ENCODE measurements around the gene A4GALT. TPM values are rescaled to one million over a fixed set of nuclear protein-coding genes. Genes with fewer than 3 reads are reported as not detected.

The A4GALT gene, protein sequence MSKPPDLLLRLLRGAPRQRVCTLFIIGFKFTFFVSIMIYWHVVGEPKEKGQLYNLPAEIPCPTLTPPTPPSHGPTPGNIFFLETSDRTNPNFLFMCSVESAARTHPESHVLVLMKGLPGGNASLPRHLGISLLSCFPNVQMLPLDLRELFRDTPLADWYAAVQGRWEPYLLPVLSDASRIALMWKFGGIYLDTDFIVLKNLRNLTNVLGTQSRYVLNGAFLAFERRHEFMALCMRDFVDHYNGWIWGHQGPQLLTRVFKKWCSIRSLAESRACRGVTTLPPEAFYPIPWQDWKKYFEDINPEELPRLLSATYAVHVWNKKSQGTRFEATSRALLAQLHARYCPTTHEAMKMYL
- 24.3 and 26.6 TPM in 2 replicates for total RNA-seq (2012; rRNA removed)

DNA sequence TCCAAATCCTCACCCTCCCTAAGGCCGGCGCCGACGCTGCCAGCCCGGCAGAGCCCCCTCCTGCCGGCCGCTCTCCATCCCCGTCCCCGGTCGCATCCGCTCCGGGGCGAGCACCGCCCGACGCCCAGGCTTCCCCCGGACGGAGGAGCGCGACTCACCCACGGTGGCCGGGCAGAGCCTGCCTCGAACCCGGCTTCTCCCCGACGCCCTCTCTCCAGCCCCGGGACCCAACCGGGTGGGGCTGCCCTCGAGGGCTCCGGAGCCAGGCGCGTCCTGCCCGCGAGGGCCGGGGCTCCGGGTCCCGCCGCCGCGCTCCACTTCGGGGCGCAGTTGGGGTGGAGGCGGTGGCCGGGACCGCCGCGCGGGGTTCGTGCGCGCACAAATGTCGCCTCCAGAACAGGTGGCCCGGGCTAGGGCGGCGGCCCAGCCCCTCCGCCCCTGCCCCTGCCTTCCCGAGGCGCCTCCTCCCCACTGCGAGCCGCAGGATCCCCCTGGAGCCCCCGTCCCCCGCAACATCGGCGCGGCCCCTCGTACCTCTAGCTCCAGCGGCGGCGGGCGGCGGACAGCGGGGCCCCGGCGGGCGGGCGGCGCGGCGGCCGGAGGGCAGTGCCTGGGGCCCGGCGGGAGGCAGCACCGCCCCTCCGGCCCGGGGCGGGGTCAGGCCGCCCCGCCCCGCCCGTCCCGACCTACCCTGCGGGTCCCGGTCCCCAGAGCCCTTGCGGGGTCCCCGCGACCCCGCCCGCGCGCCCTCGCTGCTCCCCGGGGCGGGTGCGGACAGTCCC is at the start of gene A4GALT:
A4GALT (minus strand) TSS at position 608 of the 782 bp plus-strand sequence. CDS start 26,919 bp downstream, outside the sequence.
- Histone ChIP-seq H3K9me3 (replicated peaks; ENCODE audit: low read length) (no peaks in the 10 kb centered on the region), H3K4me2 (ENCODE audit: low read length) (peak within 1 kb of the TSS; percentile 94), H3K27me3 (ENCODE audit: control insufficient read depth, insufficient read depth, low read length) (peaks cover 5% of the 10 kb centered on the region), H3K4me1 (ENCODE audit: control insufficient read depth, insufficient read depth, low read length) (peaks cover 34% of the 10 kb centered on the region), H3K36me3 (ENCODE audit: insufficient read depth, low read length) (no peaks in the 10 kb centered on the region), H3K4me3 (ENCODE audit: low read length) (peak within 1 kb of the TSS; percentile 88), H3K9ac (ENCODE audit: low read depth, low read length) (peak within 1 kb of the TSS; percentile 82)

DNA sequence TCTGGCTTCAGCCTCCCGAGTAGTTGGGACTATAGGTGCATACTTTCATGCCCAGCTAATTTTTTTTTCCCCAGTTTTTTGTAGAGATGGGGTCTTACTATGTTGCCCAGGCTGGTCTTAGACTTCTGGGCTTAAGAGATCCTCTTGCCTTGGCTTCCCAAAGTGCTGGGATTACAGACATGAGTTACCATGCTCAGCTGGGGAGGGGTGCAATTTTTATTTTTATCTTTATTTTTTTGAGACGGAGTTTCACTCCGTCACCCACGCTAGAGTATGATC is 49.7 kb upstream of the A4GALT start:
- peaks cover 19% of the 10 kb centered on the region for H3K4me1 ChIP-seq (ENCODE audit: control insufficient read depth, insufficient read depth, low read length)
- no peaks in the 10 kb centered on the region for H3K36me3 ChIP-seq (ENCODE audit: insufficient read depth, low read length)
- H3K9ac ChIP-seq (ENCODE audit: low read depth, low read length) = no peak overlapping the region
- no peak overlapping the region for H3K4me3 ChIP-seq (ENCODE audit: low read length)
- H3K27me3 ChIP-seq (ENCODE audit: control insufficient read depth, insufficient read depth, low read length) = no peaks in the 10 kb centered on the region
- peak overlapping the region; percentile 82 for H3K4me2 ChIP-seq (ENCODE audit: low read length)
- H3K9me3 ChIP-seq (replicated peaks; ENCODE audit: low read length) = no peaks in the 10 kb centered on the region

DNA sequence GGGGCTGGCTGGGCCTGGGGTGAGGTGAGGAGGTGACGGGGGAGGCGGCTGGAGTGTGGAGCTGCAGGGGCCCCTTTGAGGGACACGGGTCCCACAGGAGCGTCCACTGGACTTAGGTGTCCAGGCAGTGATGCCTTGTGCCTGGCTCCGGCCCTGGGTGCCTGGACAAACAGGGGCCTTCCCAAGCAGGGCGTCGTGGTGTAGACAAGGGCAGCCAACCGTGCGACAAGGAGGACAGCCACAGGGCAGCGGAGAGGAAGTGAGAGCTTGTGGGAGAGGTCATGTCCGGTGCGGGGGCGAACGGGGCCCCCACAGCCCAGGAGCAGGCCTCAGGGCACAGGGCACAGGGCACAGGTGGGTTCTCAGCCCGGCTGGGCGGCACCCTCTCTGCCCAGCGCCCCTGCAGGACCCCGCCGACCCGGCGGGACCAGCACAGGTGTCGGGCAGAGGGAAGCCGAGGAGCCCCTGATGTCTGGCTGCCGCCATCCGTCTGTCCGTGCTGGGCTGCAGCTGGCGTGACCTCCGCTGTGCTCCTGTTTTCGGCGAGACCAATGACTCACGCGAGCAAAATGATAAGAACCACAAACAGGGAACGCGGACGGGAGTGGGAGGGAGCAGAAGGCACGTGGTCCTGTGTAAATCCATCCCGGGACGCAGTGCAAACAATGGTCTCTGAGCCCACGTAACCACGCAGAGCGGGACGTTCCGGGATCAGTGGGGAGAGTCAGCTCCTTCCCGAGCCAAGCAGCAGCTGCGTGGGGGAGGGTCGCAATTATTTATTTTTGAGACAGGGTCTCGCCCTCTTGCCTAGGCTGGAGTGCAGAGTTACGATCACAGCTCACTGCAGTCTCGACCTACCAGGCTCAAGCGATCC is 49.1 kb upstream of the A4GALT start:
- Histone ChIP-seq H3K9ac (ENCODE audit: low read depth, low read length) (peak overlapping the region; percentile 42), H3K4me3 (ENCODE audit: low read length) (peak overlapping the region; percentile 38)

DNA sequence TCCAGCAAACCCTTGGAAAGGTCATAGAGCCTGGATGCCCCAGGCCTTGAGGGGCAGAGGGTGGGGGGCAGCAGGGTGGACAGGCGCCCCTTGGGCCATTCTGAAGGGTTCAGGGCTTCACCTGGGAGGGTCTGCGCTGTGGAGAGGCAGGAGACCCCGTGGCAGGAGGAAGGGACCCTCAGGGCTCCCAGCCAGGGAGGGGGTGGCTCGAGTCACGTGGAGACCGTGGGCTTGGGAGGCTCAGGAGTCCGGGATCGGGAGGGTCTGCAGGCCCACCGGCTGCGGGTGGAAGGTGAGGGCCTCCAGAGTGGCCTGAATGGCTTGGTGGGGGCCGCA is 48.5 kb upstream of the A4GALT start:
- Histone ChIP-seq H3K4me3 (ENCODE audit: low read length) (no peak overlapping the region), H3K36me3 (ENCODE audit: insufficient read depth, low read length) (no peaks in the 10 kb centered on the region), H3K4me1 (ENCODE audit: control insufficient read depth, insufficient read depth, low read length) (peaks cover 19% of the 10 kb centered on the region), H3K27me3 (ENCODE audit: control insufficient read depth, insufficient read depth, low read length) (no peaks in the 10 kb centered on the region), H3K9me3 (replicated peaks; ENCODE audit: low read length) (no peaks in the 10 kb centered on the region), H3K4me2 (ENCODE audit: low read length) (no peak overlapping the region), H3K9ac (ENCODE audit: low read depth, low read length) (peak overlapping the region; percentile 42)

More for the DNA sequence above, 49.1 kb upstream of the A4GALT start:
- H3K4me1 ChIP-seq (ENCODE audit: control insufficient read depth, insufficient read depth, low read length) = peaks cover 19% of the 10 kb centered on the region
- H3K27me3 ChIP-seq (ENCODE audit: control insufficient read depth, insufficient read depth, low read length) = no peaks in the 10 kb centered on the region
- H3K9me3 ChIP-seq (replicated peaks; ENCODE audit: low read length) = no peaks in the 10 kb centered on the region
- no peaks in the 10 kb centered on the region for H3K36me3 ChIP-seq (ENCODE audit: insufficient read depth, low read length)
- H3K4me2 ChIP-seq (ENCODE audit: low read length) = peak overlapping the region; percentile 82

DNA sequence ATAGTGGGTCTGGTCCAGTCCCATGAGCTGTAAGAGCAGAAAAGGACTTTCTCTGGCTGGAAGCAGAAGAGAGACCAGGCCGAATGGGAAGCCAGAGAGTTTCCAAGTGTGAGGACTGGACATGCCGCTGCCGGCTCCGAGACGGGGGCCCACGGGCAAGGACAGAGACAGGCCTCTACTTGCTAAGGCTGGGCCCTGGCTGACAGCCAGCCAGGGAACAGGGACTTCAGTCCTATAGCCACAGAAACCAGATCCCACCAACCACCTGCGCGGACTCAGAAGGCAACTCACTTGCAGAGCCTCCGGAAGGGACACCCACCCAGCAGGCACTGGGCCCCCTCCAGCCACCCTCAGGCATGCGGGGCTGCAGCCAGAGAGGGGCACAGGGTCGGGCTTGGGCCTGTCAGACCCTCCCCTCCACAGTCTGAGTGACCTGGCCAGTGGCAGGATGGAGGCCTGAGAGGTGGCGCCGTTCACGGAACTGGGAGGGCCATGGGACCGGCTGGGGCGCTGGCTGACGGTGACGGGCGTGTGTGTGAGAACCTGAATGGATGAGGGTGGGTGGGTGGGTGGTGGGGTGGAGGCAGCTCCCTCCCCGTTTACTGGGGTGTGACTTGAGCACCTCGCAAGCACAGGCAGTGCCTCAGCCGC is 47.8 kb upstream of the A4GALT start:
- no peaks in the 10 kb centered on the region for H3K27me3 ChIP-seq (ENCODE audit: control insufficient read depth, insufficient read depth, low read length)
- no peaks in the 10 kb centered on the region for H3K9me3 ChIP-seq (replicated peaks; ENCODE audit: low read length)
- no peak overlapping the region for H3K4me2 ChIP-seq (ENCODE audit: low read length)
- no peak overlapping the region for H3K4me3 ChIP-seq (ENCODE audit: low read length)
- peaks cover 19% of the 10 kb centered on the region for H3K4me1 ChIP-seq (ENCODE audit: control insufficient read depth, insufficient read depth, low read length)
- no peak overlapping the region for H3K9ac ChIP-seq (ENCODE audit: low read depth, low read length)
- H3K36me3 ChIP-seq (ENCODE audit: insufficient read depth, low read length) = no peaks in the 10 kb centered on the region

DNA sequence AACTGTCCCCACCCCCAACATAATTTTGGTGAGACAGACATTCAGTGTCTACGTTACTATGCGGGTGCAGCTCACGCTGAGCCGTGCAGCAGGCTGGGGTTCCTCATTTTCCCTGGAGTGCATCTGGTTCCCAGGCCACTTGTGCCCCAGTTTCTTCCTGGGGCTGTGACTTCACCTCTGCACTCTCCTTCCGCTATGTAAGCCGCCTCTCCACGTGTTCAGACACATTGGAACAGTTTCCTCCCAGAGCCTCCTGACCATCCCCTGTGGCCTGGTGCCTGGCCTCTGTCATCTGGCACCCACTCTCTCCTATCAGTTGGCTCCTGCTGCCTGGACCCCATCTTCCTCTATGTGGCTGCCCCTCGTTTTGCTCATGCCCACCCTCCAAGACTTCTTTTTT is 46.2 kb upstream of the A4GALT start:
- no peak overlapping the region for H3K4me2 ChIP-seq (ENCODE audit: low read length)
- peaks cover 15% of the 10 kb centered on the region for H3K4me1 ChIP-seq (ENCODE audit: control insufficient read depth, insufficient read depth, low read length)
- no peaks in the 10 kb centered on the region for H3K36me3 ChIP-seq (ENCODE audit: insufficient read depth, low read length)
- no peak overlapping the region for H3K4me3 ChIP-seq (ENCODE audit: low read length)
- no peaks in the 10 kb centered on the region for H3K9me3 ChIP-seq (replicated peaks; ENCODE audit: low read length)
- H3K9ac ChIP-seq (ENCODE audit: low read depth, low read length) = no peak overlapping the region
- no peaks in the 10 kb centered on the region for H3K27me3 ChIP-seq (ENCODE audit: control insufficient read depth, insufficient read depth, low read length)

DNA sequence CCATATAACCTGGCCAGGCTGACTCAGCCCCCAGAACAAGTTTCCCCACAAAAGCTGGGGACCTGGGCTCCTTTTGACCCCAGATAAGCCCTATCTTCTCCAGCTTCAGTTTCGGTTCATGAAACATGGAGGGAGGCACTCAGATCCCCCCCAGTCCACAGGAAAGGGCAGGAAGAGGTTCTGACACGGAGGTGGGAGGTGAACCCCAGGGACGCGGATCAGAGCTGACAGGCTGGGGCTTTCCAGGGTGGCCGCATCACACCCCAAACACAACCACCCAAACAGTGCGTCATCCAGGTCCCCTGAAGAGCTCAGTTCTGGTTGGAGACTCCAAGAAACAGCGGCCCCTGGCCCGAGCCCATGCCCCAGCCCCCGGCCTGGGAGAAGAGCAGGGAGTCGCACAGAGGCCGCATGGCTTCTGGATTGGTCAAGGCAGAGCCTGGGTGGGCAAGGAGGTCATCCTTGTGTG is 44.3 kb upstream of the A4GALT start:
- Histone ChIP-seq H3K4me2 (ENCODE audit: low read length) (no peak overlapping the region), H3K36me3 (ENCODE audit: insufficient read depth, low read length) (no peaks in the 10 kb centered on the region), H3K9me3 (replicated peaks; ENCODE audit: low read length) (no peaks in the 10 kb centered on the region), H3K4me3 (ENCODE audit: low read length) (no peak overlapping the region), H3K4me1 (ENCODE audit: control insufficient read depth, insufficient read depth, low read length) (peaks cover 9% of the 10 kb centered on the region), H3K9ac (ENCODE audit: low read depth, low read length) (no peak overlapping the region), H3K27me3 (ENCODE audit: control insufficient read depth, insufficient read depth, low read length) (no peaks in the 10 kb centered on the region)

DNA sequence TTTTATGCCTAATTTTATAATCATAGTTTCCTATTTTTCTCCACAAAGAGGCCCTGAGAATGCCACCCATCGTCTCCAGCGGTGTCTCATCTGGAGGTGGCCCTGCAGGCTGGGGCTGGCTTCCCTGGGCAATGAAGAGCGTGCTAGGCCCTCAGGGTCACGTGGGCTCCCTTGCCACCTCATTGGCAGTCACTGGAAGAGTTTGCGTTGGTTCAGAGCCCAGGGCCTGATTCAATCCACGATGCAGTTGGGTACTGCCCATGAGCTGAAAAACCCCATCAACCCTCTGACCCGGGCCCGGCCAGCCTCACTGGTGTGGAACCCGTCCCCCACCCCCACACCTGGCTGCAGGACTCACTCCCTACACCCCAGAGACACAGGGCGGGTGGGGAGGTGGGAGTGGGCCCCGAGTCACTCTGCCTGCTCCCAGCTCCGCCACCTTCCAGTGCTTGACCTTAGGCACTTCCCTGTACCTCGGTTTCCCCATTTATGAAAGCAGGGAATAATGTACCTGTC is 43.4 kb upstream of the A4GALT start:
- H3K9ac ChIP-seq (ENCODE audit: low read depth, low read length) = no peak overlapping the region
- H3K9me3 ChIP-seq (replicated peaks; ENCODE audit: low read length) = no peaks in the 10 kb centered on the region
- no peak overlapping the region for H3K4me3 ChIP-seq (ENCODE audit: low read length)
- no peak overlapping the region for H3K4me2 ChIP-seq (ENCODE audit: low read length)
- no peaks in the 10 kb centered on the region for H3K27me3 ChIP-seq (ENCODE audit: control insufficient read depth, insufficient read depth, low read length)
- no peaks in the 10 kb centered on the region for H3K36me3 ChIP-seq (ENCODE audit: insufficient read depth, low read length)
- H3K4me1 ChIP-seq (ENCODE audit: control insufficient read depth, insufficient read depth, low read length) = peaks cover 9% of the 10 kb centered on the region

DNA sequence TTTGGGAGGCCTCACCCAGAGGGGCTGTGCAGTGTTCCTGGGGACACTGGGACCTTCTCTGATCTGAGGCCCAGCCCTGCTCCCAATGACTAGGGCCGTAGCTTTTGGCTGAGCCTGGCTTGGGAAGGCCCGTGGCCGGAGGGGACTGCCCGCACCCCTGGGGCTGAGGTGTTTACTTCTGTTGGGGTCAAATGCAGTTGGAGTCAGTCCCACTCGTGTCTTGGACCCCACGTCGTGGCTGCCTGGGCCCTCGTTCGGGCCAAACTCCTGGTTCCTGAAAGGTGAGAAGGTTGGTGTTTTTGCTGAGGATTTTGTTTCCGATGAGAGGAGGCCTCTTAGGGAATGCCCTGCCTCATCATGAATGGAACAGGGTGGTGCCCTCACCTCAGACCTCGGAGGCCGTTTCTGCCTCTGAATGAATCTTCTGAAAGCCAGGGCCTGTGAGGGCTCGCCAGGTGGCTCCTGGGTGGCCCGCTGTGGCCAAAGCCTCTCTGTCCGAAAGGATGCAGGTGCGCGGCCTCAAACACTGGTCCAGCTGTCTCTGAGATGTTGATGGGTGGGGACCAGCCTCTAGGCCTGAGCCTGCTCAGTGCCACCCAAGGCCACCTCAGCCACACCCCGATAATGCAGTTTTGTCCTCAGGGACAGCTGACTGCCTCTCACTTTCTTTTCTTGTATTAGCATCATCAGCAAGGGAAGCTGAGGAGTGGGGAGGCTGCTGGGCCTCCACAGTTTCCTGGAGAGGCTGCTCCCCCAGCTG is 40.3 kb upstream of the A4GALT start:
- H3K9ac ChIP-seq (ENCODE audit: low read depth, low read length) = no peak overlapping the region
- H3K4me3 ChIP-seq (ENCODE audit: low read length) = no peak overlapping the region
- no peaks in the 10 kb centered on the region for H3K27me3 ChIP-seq (ENCODE audit: control insufficient read depth, insufficient read depth, low read length)
- no peaks in the 10 kb centered on the region for H3K36me3 ChIP-seq (ENCODE audit: insufficient read depth, low read length)
- no peak overlapping the region for H3K4me2 ChIP-seq (ENCODE audit: low read length)
- no peaks in the 10 kb centered on the region for H3K9me3 ChIP-seq (replicated peaks; ENCODE audit: low read length)
- H3K4me1 ChIP-seq (ENCODE audit: control insufficient read depth, insufficient read depth, low read length) = peaks cover 21% of the 10 kb centered on the region

DNA sequence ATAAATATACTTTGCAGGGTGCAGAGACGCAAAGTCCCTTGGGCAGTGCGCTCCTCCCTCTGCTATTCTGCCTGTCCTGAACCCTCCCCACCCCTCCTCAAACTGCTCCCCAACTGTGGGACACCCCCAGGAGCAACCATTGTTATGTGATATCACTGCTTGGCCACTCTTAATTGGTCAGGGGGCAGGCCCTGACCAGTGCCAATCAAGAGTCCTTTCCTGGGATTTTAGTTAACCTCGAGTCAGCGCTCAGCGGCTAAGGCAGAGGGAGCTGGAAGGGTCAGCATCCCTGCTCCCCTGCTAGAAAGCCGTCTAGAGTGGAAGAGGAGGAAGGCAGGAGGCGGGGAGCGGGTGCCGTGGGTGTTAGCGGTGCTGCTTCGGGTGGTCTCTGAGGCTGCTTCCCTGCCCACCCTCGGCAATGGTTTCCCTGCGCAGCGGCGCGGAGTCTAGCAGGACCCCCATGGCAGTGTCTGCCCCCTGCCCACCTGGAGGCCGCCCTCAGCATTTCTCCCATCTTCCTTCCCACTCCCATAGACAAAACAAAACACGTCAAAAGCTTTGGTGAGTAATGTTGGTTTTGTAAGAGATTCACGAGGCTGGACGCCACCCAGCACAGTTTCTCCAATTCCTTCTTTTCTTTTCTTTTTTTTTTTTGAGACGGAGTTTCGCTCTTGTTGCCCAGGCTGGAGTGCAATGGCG is 38.4 kb upstream of the A4GALT start:
- no peaks in the 10 kb centered on the region for H3K9me3 ChIP-seq (replicated peaks; ENCODE audit: low read length)
- no peaks in the 10 kb centered on the region for H3K27me3 ChIP-seq (ENCODE audit: control insufficient read depth, insufficient read depth, low read length)
- H3K4me3 ChIP-seq (ENCODE audit: low read length) = no peak overlapping the region
- peaks cover 34% of the 10 kb centered on the region for H3K4me1 ChIP-seq (ENCODE audit: control insufficient read depth, insufficient read depth, low read length)
- no peaks in the 10 kb centered on the region for H3K36me3 ChIP-seq (ENCODE audit: insufficient read depth, low read length)
- no peak overlapping the region for H3K9ac ChIP-seq (ENCODE audit: low read depth, low read length)
- H3K4me2 ChIP-seq (ENCODE audit: low read length) = no peak overlapping the region
